Measurements from ENCODE around the gene CD3D. TPM values are rescaled to one million over a fixed set of nuclear protein-coding genes. Genes with fewer than 3 reads are reported as not detected.

The CD3D gene
- total and polyA plus RNA-seq, 2 donors (not counting 3 experiments of a cell fraction or from before 2014, with no cell fraction given), result not detected

- intact Hi-C loops (cut with micrococcal nuclease), result loop anchor here (5.0 kb wide), 1 partner anchor 104 kb away; no protein-coding TSS in a partner anchor
- Histone ChIP-seq H2AFZ (ENCODE audit: low read depth, low read length) (no peak overlapping the region), H3K9me3 (replicated peaks; ENCODE audit: control insufficient read depth, insufficient read depth, low read length) (no peaks in the 10 kb centered on the region), H3K36me3 (ENCODE audit: control insufficient read depth in 2 of 2, extremely low read depth in 1 of 2, insufficient read depth in 2 of 2, low read length in 2 of 2) (peaks cover 34 to 53% of the 10 kb centered on the region in 2 experiments), H3K79me2 (ENCODE audit: control insufficient read depth, insufficient read depth, low read length) (no peaks in the 10 kb centered on the region), H3K4me3 (replicated peaks in 1 of 3; ENCODE audit: insufficient read depth in 1 of 3, low read depth in 1 of 3, low read length in 3 of 3) (no peak overlapping the region), H3K4me1 (ENCODE audit: control insufficient read depth, extremely low read depth, insufficient read depth, low read length) (no peaks in the 10 kb centered on the region), H3K4me2 (ENCODE audit: insufficient read depth, low read length) (no peak overlapping the region), H4K20me1 (replicated peaks; ENCODE audit: control insufficient read depth, extremely low read depth, insufficient read depth, low read length) (no peaks in the 10 kb centered on the region), H3K27ac (ENCODE audit: insufficient read depth, low read depth, low read length) (no peak overlapping the region), H3K27me3 (ENCODE audit: control insufficient read depth in 2 of 2, insufficient read depth in 2 of 2, low read length in 2 of 2) (no peaks in the 10 kb centered on the region), H3K9ac (replicated peaks; ENCODE audit: extremely low read depth, insufficient read depth, low read length) (no peak overlapping the region), H3K9me1 (replicated peaks; ENCODE audit: control insufficient read depth, extremely low read depth, insufficient read depth, low read length) (no peaks in the 10 kb centered on the region)
- no TSS peak for BruUV-seq (replicated peaks)
- POLR2A ChIA-PET, result no interaction called here
- TF ChIP-seq FOS (IDR thresholded peaks at IDR 0.05; ENCODE audit: borderline replicate concordance, insufficient read depth, low read length) (no peak), CTCF (IDR thresholded peaks at IDR 0.05; ENCODE audit: extremely low read depth in 1 of 2, insufficient read depth in 1 of 2, low read depth in 1 of 2, low read length in 2 of 2) (no peak)
- DNase-seq (ENCODE audit: low read depth, low spot score), result no peak
- dilution Hi-C loops (cut with MboI; ENCODE audit: extremely low pct_ligation_motif_present, low sequenced_read_pairs), result loop anchor here (25.0 kb wide), 1 partner anchor 104 kb away; no protein-coding TSS in a partner anchor
- CTCF ChIA-PET, result no interaction called here
- FAIRE-seq, result no peak
These were observed 40.4 kb upstream of the CD3D start for GRCh38 chr11:118382954-118383353.

GRCh38 chr11:118380571-118380970, 38.1 kb upstream of the CD3D start:
- H3K9me1 ChIP-seq (replicated peaks; ENCODE audit: control insufficient read depth, extremely low read depth, insufficient read depth, low read length), result no peaks in the 10 kb centered on the region
- H3K36me3 ChIP-seq (ENCODE audit: control insufficient read depth in 2 of 2, extremely low read depth in 1 of 2, insufficient read depth in 2 of 2, low read length in 2 of 2), result peaks cover 29 to 38% of the 10 kb centered on the region in 2 experiments
- TF ChIP-seq POLR2A (IDR thresholded peaks at IDR 0.05; ENCODE audit: low read depth, low read length) (no peak), EZH2 (IDR thresholded peaks at IDR 0.05; ENCODE audit: borderline replicate concordance, low read depth, low read length, severe bottlenecking) (no peak), POLR2AphosphoS5 (IDR thresholded peaks at IDR 0.05; ENCODE audit: insufficient read depth, low read depth, low read length) (no peak), CTCF (IDR thresholded peaks at IDR 0.05; ENCODE audit: extremely low read depth in 1 of 2, insufficient read depth in 1 of 2, low read depth in 1 of 2, low read length in 2 of 2) (no peak), GATA2 (IDR thresholded peaks at IDR 0.05; ENCODE audit: insufficient read depth, insufficient read length, low read depth, low read length) (no peak), JUN (IDR thresholded peaks at IDR 0.05; ENCODE audit: borderline replicate concordance, insufficient read depth, insufficient read length, low read depth) (no peak), MYC (IDR thresholded peaks at IDR 0.05; ENCODE audit: low read depth, low read length) (no peak), MAX (IDR thresholded peaks at IDR 0.05; ENCODE audit: insufficient read depth, insufficient read length) (no peak), FOS (IDR thresholded peaks at IDR 0.05; ENCODE audit: borderline replicate concordance, insufficient read depth, low read length) (no peak)
- no peak overlapping the region for H3K4me3 ChIP-seq (replicated peaks in 1 of 3; ENCODE audit: insufficient read depth in 1 of 3, low read depth in 1 of 3, low read length in 3 of 3)
- H3K9me3 ChIP-seq (replicated peaks; ENCODE audit: control insufficient read depth, insufficient read depth, low read length), result no peaks in the 10 kb centered on the region
- no peak overlapping the region for H3K4me2 ChIP-seq (ENCODE audit: insufficient read depth, low read length)
- H3K27me3 ChIP-seq (ENCODE audit: control insufficient read depth in 2 of 2, insufficient read depth in 2 of 2, low read length in 2 of 2), result no peaks in the 10 kb centered on the region
- H3K4me1 ChIP-seq (ENCODE audit: control insufficient read depth, extremely low read depth, insufficient read depth, low read length), result no peaks in the 10 kb centered on the region
- H3K9ac ChIP-seq (replicated peaks; ENCODE audit: extremely low read depth, insufficient read depth, low read length), result no peak overlapping the region
- intact Hi-C loops (cut with micrococcal nuclease) (loop anchor here (5.0 kb wide), 1 partner anchor 107 kb away; no protein-coding TSS in a partner anchor), dilution Hi-C loops (cut with MboI; ENCODE audit: extremely low pct_ligation_motif_present, low sequenced_read_pairs) (loop anchor here (25.0 kb wide), 1 partner anchor 107 kb away; no protein-coding TSS in a partner anchor)
- no peak for FAIRE-seq
- no peaks in the 10 kb centered on the region for H4K20me1 ChIP-seq (replicated peaks; ENCODE audit: control insufficient read depth, extremely low read depth, insufficient read depth, low read length)
- DNase-seq (ENCODE audit: low read depth, low spot score), result peak; percentile 5
- POLR2A ChIA-PET, result no interaction called here
- no peak overlapping the region for H2AFZ ChIP-seq (ENCODE audit: low read depth, low read length)
- CTCF ChIA-PET, result interaction anchor here (1.2 to 2.1 kb wide), 3 partner anchors 96 to 182 kb away, joined by 3 to 9 read pairs (median 3); no protein-coding TSS in a partner anchor
- H3K27ac ChIP-seq (ENCODE audit: insufficient read depth, low read depth, low read length), result no peak overlapping the region
- no peaks in the 10 kb centered on the region for H3K79me2 ChIP-seq (ENCODE audit: control insufficient read depth, insufficient read depth, low read length)
- BruUV-seq (replicated peaks), result no TSS peak
